ENCODE data around the gene APC.
A peak's percentile ranks its signal among the peaks of the same experiment; 100 is the strongest.

APC gene

GRCh38 chr5:112743631-112744030, 5.9 kb downstream of the APC start:
- H3K4me1 ChIP-seq = peaks cover 1% of the 10 kb centered on the region
- no peaks in the 10 kb centered on the region for H3K27me3 ChIP-seq (ENCODE audit: control insufficient read depth, insufficient read depth, low read length)
- H3K27ac ChIP-seq = no peak overlapping the region
- H3K79me2 ChIP-seq = peaks cover 12% of the 10 kb centered on the region
- no peaks in the 10 kb centered on the region for H3K36me3 ChIP-seq (ENCODE audit: control insufficient read depth, insufficient read depth, low read length)
- no peak overlapping the region for H3K4me2 ChIP-seq (ENCODE audit: low read length)
- H3K9ac ChIP-seq = no peak overlapping the region
- no peak overlapping the region for H2AFZ ChIP-seq
- TF ChIP-seq CTCF (IDR thresholded peaks at IDR 0.05) = no peak
- no peak overlapping the region for H3K4me3 ChIP-seq (ENCODE audit: low read depth, low read length)
- H3K9me3 ChIP-seq (ENCODE audit: control insufficient read depth, low read length) = no peaks in the 10 kb centered on the region

- Histone ChIP-seq H3K9me3 (ENCODE audit: control insufficient read depth, low read length) (no peaks in the 10 kb centered on the region), H3K4me2 (ENCODE audit: low read length) (no peak overlapping the region), H3K9ac (no peak overlapping the region), H3K27ac (no peak overlapping the region), H3K79me2 (peaks cover 4% of the 10 kb centered on the region), H2AFZ (no peak overlapping the region), H3K27me3 (ENCODE audit: control insufficient read depth, insufficient read depth, low read length) (no peaks in the 10 kb centered on the region), H3K36me3 (ENCODE audit: control insufficient read depth, insufficient read depth, low read length) (no peaks in the 10 kb centered on the region), H3K4me3 (ENCODE audit: low read depth, low read length) (no peak overlapping the region), H3K4me1 (peaks cover 5% of the 10 kb centered on the region)
- TF ChIP-seq CTCF (IDR thresholded peaks at IDR 0.05) = no peak
These were observed 14.7 kb downstream of the APC start for GRCh38 chr5:112752335-112752734.

GRCh38 chr5:112755703-112756102, 18.0 kb downstream of the APC start:
- H3K4me1 ChIP-seq = peaks cover 5% of the 10 kb centered on the region
- H3K4me3 ChIP-seq (ENCODE audit: low read depth, low read length) = no peak overlapping the region
- no peaks in the 10 kb centered on the region for H3K27me3 ChIP-seq (ENCODE audit: control insufficient read depth, insufficient read depth, low read length)
- no peak for TF ChIP-seq CTCF (IDR thresholded peaks at IDR 0.05)
- peaks cover 2% of the 10 kb centered on the region for H3K79me2 ChIP-seq
- no peaks in the 10 kb centered on the region for H3K36me3 ChIP-seq (ENCODE audit: control insufficient read depth, insufficient read depth, low read length)
- H3K27ac ChIP-seq = no peak overlapping the region
- H3K9me3 ChIP-seq (ENCODE audit: control insufficient read depth, low read length) = no peaks in the 10 kb centered on the region
- no peak overlapping the region for H3K9ac ChIP-seq
- H3K4me2 ChIP-seq (ENCODE audit: low read length) = no peak overlapping the region
- no peak overlapping the region for H2AFZ ChIP-seq

- Histone ChIP-seq H3K4me3 (ENCODE audit: low read depth, low read length) (no peak overlapping the region), H3K27me3 (ENCODE audit: control insufficient read depth, insufficient read depth, low read length) (no peaks in the 10 kb centered on the region), H3K79me2 (peaks cover 6% of the 10 kb centered on the region), H3K4me1 (peaks cover 5% of the 10 kb centered on the region), H2AFZ (peak overlapping the region; percentile 51), H3K9ac (no peak overlapping the region), H3K9me3 (ENCODE audit: control insufficient read depth, low read length) (no peaks in the 10 kb centered on the region), H3K4me2 (ENCODE audit: low read length) (peak overlapping the region; percentile 21), H3K27ac (peak overlapping the region; percentile 22), H3K36me3 (ENCODE audit: control insufficient read depth, insufficient read depth, low read length) (no peaks in the 10 kb centered on the region)
- peak; percentile 89 for TF ChIP-seq CTCF (IDR thresholded peaks at IDR 0.05)
These were observed 20.0 kb downstream of the APC start for GRCh38 chr5:112757468-112758208.

- Histone ChIP-seq H3K27me3 (ENCODE audit: control insufficient read depth, insufficient read depth, low read length) (no peaks in the 10 kb centered on the region), H3K4me3 (ENCODE audit: low read depth, low read length) (no peak overlapping the region), H3K9ac (no peak overlapping the region), H3K27ac (no peak overlapping the region), H3K4me2 (ENCODE audit: low read length) (no peak overlapping the region), H3K79me2 (peaks cover 6% of the 10 kb centered on the region), H2AFZ (no peak overlapping the region), H3K4me1 (peaks cover 4% of the 10 kb centered on the region), H3K36me3 (ENCODE audit: control insufficient read depth, insufficient read depth, low read length) (no peaks in the 10 kb centered on the region), H3K9me3 (ENCODE audit: control insufficient read depth, low read length) (no peaks in the 10 kb centered on the region)
- no peak for TF ChIP-seq CTCF (IDR thresholded peaks at IDR 0.05)
These were observed 21.0 kb downstream of the APC start for GRCh38 chr5:112758676-112759075.

All from parathyroid adenoma (tissue), 2 donors.